GF-D8 (cell line): Measurements from ENCODE around the gene TNFSF12.
"Not testable (repeated sequence)": the region's sequence is repeated elsewhere in the genome, so short reads cannot be mapped to it uniquely, and the experiment has no call there.

Source experiments
- DNase-seq: peaks from one replicate; lab custom pipeline; 2025; lab: John Stamatoyannopoulos, UW

The TNFSF12 gene

DNA sequence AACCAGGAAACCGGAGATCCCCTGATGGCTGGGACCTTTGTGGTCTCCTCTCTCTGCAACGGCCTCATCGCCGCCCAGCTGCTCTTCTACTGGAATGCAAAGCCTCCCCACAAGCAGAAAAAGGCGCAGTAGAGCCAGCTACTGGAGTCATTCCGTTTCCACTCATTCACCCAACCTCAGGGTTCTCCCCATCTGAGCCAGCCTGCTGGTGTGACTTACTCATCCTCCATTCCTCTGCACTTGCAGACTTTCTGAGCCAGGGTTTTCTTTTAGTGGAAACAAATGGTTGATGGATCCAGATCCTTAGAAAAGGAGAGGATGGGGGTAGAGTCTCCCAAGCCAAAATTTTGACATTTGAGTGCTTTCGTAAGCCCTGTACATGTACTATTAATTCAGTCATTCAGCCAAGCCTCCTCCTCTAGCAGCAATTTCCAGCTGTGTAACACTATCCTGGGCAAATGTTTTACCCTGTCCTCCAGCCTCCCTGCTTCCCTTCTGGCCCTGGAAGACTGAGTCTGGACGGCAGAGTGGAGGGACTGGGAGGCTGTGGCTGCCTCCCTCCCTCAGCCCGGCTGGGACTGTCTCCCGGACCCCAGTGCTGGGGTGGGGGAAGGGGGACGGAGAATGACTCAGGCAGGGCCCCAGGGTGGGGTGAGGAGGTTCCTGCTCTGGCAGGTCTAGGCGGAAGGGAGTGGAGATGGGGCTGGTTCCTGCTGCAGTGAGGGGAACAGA, 38.7 kb downstream of the TNFSF12 start:
- no peak for DNase-seq

- DNase-seq = no peak
These were observed 39.8 kb downstream of the TNFSF12 start for GRCh38 chr17:7588553-7589203.

GRCh38 chr17:7589204-7589868, 40.5 kb downstream of the TNFSF12 start:
- DNase-seq = no peak

GRCh38 chr17:7589891-7590691, 41.2 kb downstream of the TNFSF12 start, which contains the start of gene SOX15:
TSS of gene SOX15 (minus strand) at chr17:7590094. CDS start at chr17:7589676, 418 bp downstream.
- no peak for DNase-seq

DNA sequence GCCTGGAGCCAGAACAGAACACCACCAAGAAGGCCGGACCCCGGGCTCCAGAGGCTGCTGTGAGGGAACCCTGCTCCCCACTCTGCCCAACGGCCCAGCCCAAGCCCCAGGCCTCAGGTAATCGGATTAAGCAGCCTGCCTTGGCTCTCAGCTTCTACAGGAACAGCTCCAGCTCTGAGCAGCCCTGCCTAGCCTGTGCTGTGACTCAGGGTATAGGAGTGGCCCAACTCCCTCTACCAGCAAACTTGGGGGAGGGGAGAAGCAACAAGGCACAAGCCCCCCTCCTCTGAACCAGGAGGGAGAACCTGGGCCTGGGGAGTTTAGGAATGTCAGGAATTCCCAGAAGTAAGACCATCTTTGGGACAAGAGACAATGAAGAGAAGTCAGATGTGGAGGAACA, 41.9 kb downstream of the TNFSF12 start:
- no peak for DNase-seq

DNA sequence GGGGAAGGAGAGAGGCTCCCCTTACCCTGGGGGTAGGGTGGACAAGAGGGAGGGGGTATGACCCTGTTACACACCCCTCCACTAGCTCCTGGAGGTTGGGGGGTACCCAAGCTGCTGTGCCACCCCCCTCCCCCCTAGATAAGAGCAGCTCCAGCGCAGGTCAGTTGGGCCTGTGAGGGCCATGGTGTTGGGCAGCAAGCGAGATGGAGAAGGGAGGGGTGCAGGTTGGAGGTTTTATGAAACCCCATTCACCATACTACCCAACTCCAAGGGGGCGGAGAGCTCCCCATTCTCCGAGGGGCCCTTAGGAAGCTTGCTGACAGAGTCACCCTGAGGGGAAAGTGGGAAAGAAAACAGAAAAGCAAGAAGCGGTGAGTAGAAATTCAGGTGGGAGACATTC, 42.7 kb downstream of the TNFSF12 start:
- no peak for DNase-seq

GRCh38 chr17:7592422-7593021, 43.7 kb downstream of the TNFSF12 start:
- no peak for DNase-seq

DNA sequence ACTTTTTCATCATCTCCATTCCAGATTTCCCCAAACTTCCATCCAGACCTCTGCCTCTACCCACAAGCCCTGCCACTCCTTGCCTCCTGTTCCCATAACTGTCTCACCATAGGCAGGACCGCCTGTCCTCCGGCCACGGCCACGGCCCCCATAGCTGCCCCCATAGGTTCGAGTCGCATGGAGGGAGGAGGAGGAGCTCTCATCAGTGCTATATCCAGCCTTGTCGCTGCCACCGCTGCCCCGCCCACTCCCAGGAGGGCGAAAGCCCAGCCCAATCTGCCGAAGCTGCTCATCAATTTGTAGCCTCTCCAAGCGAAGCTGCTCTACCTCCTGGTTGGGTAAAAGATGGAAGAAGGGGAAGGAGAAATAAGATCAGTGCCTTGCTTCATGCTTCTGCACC, 44.4 kb downstream of the TNFSF12 start:
- no peak for DNase-seq

DNA sequence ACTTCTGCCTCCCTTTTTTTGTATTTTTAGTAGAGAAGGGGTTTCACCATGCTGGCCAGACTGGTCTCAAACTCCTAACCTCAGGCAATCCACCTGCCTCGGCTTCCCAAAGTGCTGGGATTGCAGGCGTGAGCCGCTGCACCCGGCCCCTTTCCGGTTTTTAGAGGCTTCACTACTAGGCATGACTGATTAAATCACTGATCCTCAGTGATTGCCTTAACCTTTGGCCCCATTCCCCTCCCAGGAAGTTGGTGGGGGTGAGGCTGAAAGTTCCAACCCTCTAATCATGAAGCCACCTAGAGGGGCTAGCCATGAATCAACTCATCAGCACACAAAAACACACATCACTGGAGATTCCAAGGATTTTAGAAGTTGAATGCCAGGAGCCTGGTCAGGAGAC, 48.7 kb downstream of the TNFSF12 start:
- not testable (repeated sequence) for DNase-seq

GRCh38 chr17:7606280-7606679, 57.4 kb downstream of the TNFSF12 start:
- DNase-seq = no peak
